HepG2 (cell line): ENCODE data around the gene QRICH2. TPM values are rescaled to one million over a fixed set of nuclear protein-coding genes. Genes with fewer than 3 reads are reported as not detected.

ENCODE experiments used
- ARID2 ChIP-seq: sonication (generic); formaldehyde crosslinking; IDR thresholded peaks from 2 replicates; pipeline ENCODE4 v1.8.1; 2022; ENCODE audit warnings: mild to moderate bottlenecking, missing genetic modification reagents, borderline replicate concordance
- CEBPZ ChIP-seq: IDR thresholded peaks from 2 replicates; pipeline ENCODE4 v1.6.1; 2012; ENCODE audit warnings: low read length, improper control_type of control experiment
- ESRRA ChIP-seq: sonication (generic); formaldehyde crosslinking; IDR thresholded peaks from 2 replicates; pipeline ENCODE4 v1.5.1; 2020; ENCODE audit warnings: mild to moderate bottlenecking, low read depth, missing genetic modification reagents
- HNF1B ChIP-seq: sonication (generic); formaldehyde crosslinking; IDR thresholded peaks from 2 replicates; pipeline ENCODE4 v1.5.1; 2020; ENCODE audit warnings: mild to moderate bottlenecking, moderate library complexity, missing genetic modification reagents
- NFIB ChIP-seq: sonication (generic); formaldehyde crosslinking; IDR thresholded peaks from 2 replicates; pipeline ENCODE4 v1.9.0; 2021; ENCODE audit warnings: missing genetic modification reagents, mild to moderate bottlenecking, borderline replicate concordance
- NR2F2 ChIP-seq: IDR thresholded peaks from 2 replicates; pipeline ENCODE4 v1.6.1; 2012; ENCODE audit warnings: low read depth, inconsistent platforms, borderline replicate concordance
- ZBTB2 ChIP-seq: sonication (generic); formaldehyde crosslinking; IDR thresholded peaks from 2 replicates; pipeline ENCODE4 v1.8.0; 2022; ENCODE audit warnings: low read depth, missing genetic modification reagents
- ZBTB33 ChIP-seq: sonication (generic); formaldehyde crosslinking; IDR thresholded peaks from 2 replicates; pipeline ENCODE4 v1.4.0; 2020; ENCODE audit warnings: missing genetic modification reagents
- ZBTB37 ChIP-seq: sonication (generic); formaldehyde crosslinking; IDR thresholded peaks from 2 replicates; pipeline ENCODE4 v1.4.0; 2020; ENCODE audit warnings: mild to moderate bottlenecking, missing genetic modification reagents
- ZBTB7A ChIP-seq: sonication (generic); formaldehyde crosslinking; IDR thresholded peaks from 2 replicates; pipeline ENCODE4 v1.8.0; 2022; ENCODE audit warnings: mild to moderate bottlenecking, missing genetic modification reagents
- ZBTB8A ChIP-seq: sonication (generic); formaldehyde crosslinking; IDR thresholded peaks from 2 replicates; pipeline ENCODE4 v1.4.0; 2020; ENCODE audit warnings: mild to moderate bottlenecking, low read depth, missing genetic modification reagents, borderline replicate concordance
- ZGPAT ChIP-seq: IDR thresholded peaks from 2 replicates; pipeline ENCODE4 v1.6.1; 2016; ENCODE audit warnings: mild to moderate bottlenecking
- ZNF136 ChIP-seq: sonication (generic); formaldehyde crosslinking; IDR thresholded peaks from 2 replicates; pipeline ENCODE4 v1.8.1; 2022; ENCODE audit warnings: low read depth, mild to moderate bottlenecking, moderate library complexity, missing genetic modification reagents
- ZNF160 ChIP-seq: sonication (generic); formaldehyde crosslinking; IDR thresholded peaks from 2 replicates; pipeline ENCODE4 v1.8.0; 2022; ENCODE audit warnings: mild to moderate bottlenecking, inconsistent platforms, missing genetic modification reagents
- ZNF331 ChIP-seq: sonication (generic); formaldehyde crosslinking; IDR thresholded peaks from 2 replicates; pipeline ENCODE4 v1.4.0; 2020; ENCODE audit warnings: missing genetic modification reagents
- ZNF569 ChIP-seq: sonication (generic); formaldehyde crosslinking; IDR thresholded peaks from 2 replicates; pipeline ENCODE4 v1.5.0; 2020; ENCODE audit warnings: mild to moderate bottlenecking, missing genetic modification reagents, moderate library complexity, borderline replicate concordance
- ZSCAN12 ChIP-seq: sonication (generic); formaldehyde crosslinking; IDR thresholded peaks from 2 replicates; pipeline ENCODE4 v1.9.0; 2021; ENCODE audit warnings: mild to moderate bottlenecking, missing genetic modification reagents
- ZSCAN20 ChIP-seq: sonication (generic); formaldehyde crosslinking; IDR thresholded peaks from 2 replicates; pipeline ENCODE4 v1.4.0; 2020; ENCODE audit warnings: missing genetic modification reagents, mild to moderate bottlenecking, borderline replicate concordance
- polyA plus RNA-seq, 8 experiments: library from polyadenylated mRNA; depleted of rRNA in 3 of 8; stranded (reverse) in 7 of 8; unstranded in 1 of 8; fragments of >200 nt; fragmentation: Illumina TruSeq in 4 of 8; extraction: Trizol in 4 of 8; gene quantifications; 2 replicates each; pipeline versions ENCODE4 v1.2.1 to v1.2.3, GENCODE V29; 2011 to 2016; ENCODE audit warnings: low read depth in 4 of 8, missing spikeins in 1 of 8, mixed read lengths in 1 of 8; ENCODE audit not compliant: insufficient read depth in 1 of 8
- total RNA-seq, 5 experiments: library from RNA; depleted of rRNA; stranded (reverse); fragments of >200 nt; fragmentation: Illumina TruSeq; extraction: Trizol; gene quantifications; 2 replicates each; pipeline ENCODE4 v1.2.3, GENCODE V29; 2016; ENCODE audit warnings: low read depth in 1 of 5

Gene QRICH2
- total and polyA plus RNA-seq, 2 of the 13 experiments (the other 11 are each of a cell fraction or from before 2014, with no cell fraction given): 3.7 to 5.7 TPM

GRCh38 chr17:76357597-76358158 is 49.6 kb upstream of the QRICH2 start (continued):
- TF ChIP-seq CEBPZ (no peak), ZBTB8A (CRISPR knock-in tag) (no peak), ZNF160 (no peak), ESRRA (CRISPR knock-in tag) (no peak), NFIB (CRISPR knock-in tag) (no peak), ZBTB7A (CRISPR knock-in tag) (no peak), ZNF331 (CRISPR knock-in tag) (no peak; the same call in 1 of the 2 replicates), ZBTB33 (no peak), ZNF136 (no peak), ZSCAN12 (CRISPR knock-in tag) (no peak), ZBTB2 (CRISPR knock-in tag) (no peak), ZBTB37 (CRISPR knock-in tag) (no peak), ARID2 (CRISPR knock-in tag) (no peak), ZNF569 (CRISPR knock-in tag) (no peak), ZSCAN20 (CRISPR knock-in tag) (no peak), NR2F2 (no peak), HNF1B (CRISPR knock-in tag) (no peak), ZGPAT (CRISPR knock-in tag) (peak; percentile 36; the same call in 1 of the 2 replicates)
